ENCODE data around the gene FUT4.

GRCh38 chr11:94533206-94533605 is 10.5 kb upstream of the FUT4 start:
- no peak for TF ChIP-seq CTCF (IDR thresholded peaks at IDR 0.05)
- TF ChIP-seq ZFX (IDR thresholded peaks at IDR 0.05; ENCODE audit: borderline replicate concordance), result no peak
